ENCODE results near the gene PPP6R3. TPM values are rescaled to one million over a fixed set of nuclear protein-coding genes. Genes with fewer than 3 reads are reported as not detected.

PPP6R3 gene
- total RNA-seq, 1 experiment from 2014 or later: 138 TPM

GRCh38 chr11:68411501-68411991 lies 49.0 kb upstream of the PPP6R3 start:
- Histone ChIP-seq H3K4me1 (ENCODE audit: insufficient read depth, low read length) (no peaks in the 10 kb centered on the region), H2BK5ac (ENCODE audit: insufficient read length, low read length) (no peak overlapping the region), H2BK12ac (ENCODE audit: insufficient read length, low read depth, low read length) (no peak overlapping the region), H3K23me2 (ENCODE audit: insufficient read length, low read depth, low read length, poor library complexity, severe bottlenecking) (no peaks in the 10 kb centered on the region), H2BK120ac (ENCODE audit: low read depth, low read length, poor library complexity, severe bottlenecking) (no peak overlapping the region), H3K27me3 (ENCODE audit: insufficient read depth, low read length) (no peaks in the 10 kb centered on the region), H3K4ac (ENCODE audit: low read depth, low read length) (no peak overlapping the region), H3K9ac (ENCODE audit: extremely low read depth, insufficient read length, low read length) (no peak overlapping the region), H3T11ph (ENCODE audit: low read length) (no peak overlapping the region), H3K79me2 (ENCODE audit: insufficient read depth, low read length) (no peaks in the 10 kb centered on the region), H3K27ac (ENCODE audit: insufficient read length, low read depth, low read length) (no peak overlapping the region), H3K23ac (ENCODE audit: insufficient read length, low read depth, low read length) (no peak overlapping the region), H3K18ac (ENCODE audit: insufficient read length, low read depth, low read length) (no peak overlapping the region), H3K56ac (ENCODE audit: insufficient read length, low read depth, low read length) (no peak overlapping the region), H3K9me3 (ENCODE audit: control insufficient read depth, low read depth, low read length) (no peaks in the 10 kb centered on the region), H2AFZ (ENCODE audit: low read length) (no peak overlapping the region), H2BK20ac (ENCODE audit: low read depth, low read length, poor library complexity, severe bottlenecking) (no peak overlapping the region), H4K91ac (ENCODE audit: insufficient read length, low read depth, low read length) (no peak overlapping the region), H2AK5ac (ENCODE audit: insufficient read length, low read length) (no peak overlapping the region), H2BK15ac (ENCODE audit: low read depth, low read length) (no peak overlapping the region), H4K5ac (ENCODE audit: insufficient read length, low read depth, low read length) (no peak overlapping the region), H3K14ac (ENCODE audit: insufficient read depth, low read length) (no peak overlapping the region), H4K8ac (replicated peaks; ENCODE audit: insufficient read length, low read depth, low read length) (no peak overlapping the region), H3K79me1 (ENCODE audit: insufficient read depth, low read depth, low read length, poor library complexity, severe bottlenecking) (no peaks in the 10 kb centered on the region), H4K20me1 (ENCODE audit: control insufficient read depth, insufficient read depth, insufficient read length) (no peaks in the 10 kb centered on the region), H3K4me2 (ENCODE audit: insufficient read depth, insufficient read length, low read length) (no peak overlapping the region)
- no peaks in the 10 kb centered on the region for H3K9me3 Mint-ChIP-seq
- TF ChIP-seq CTCF (conservative IDR thresholded peaks at IDR 0.05): no peak
- H3K27me3 Mint-ChIP-seq (ENCODE audit: low read depth): no peaks in the 10 kb centered on the region
- no CpG with 5 or more reads among the region's 17 CpGs for WGBS (ENCODE audit: extremely low coverage, insufficient read length, low lambda C conversion rate)
- no peak overlapping the region for H3K4me3 Mint-ChIP-seq
- peaks cover 21 to 66% (median 52%) of the 10 kb centered on the region in 3 experiments; a peak in 6 of 7 replicates for H3K36me3 Mint-ChIP-seq (ENCODE audit: insufficient read depth in 1 of 3, low read depth in 3 of 3)
- no peaks in the 10 kb centered on the region for H3K4me1 Mint-ChIP-seq
- no peak for DNase-seq
- H3K27ac Mint-ChIP-seq: no peak overlapping the region

All from H9 (cell line).